ENCODE results near the gene NFIB. TPM values are rescaled to one million over a fixed set of nuclear protein-coding genes. Genes with fewer than 3 reads are reported as not detected.

The NFIB gene
- total RNA-seq, 1 donor from 2014 or later: 9.4 TPM

GRCh38 chr9:14323083-14323971 is 9.4 kb upstream of the NFIB start:
- H3K4me1 Mint-ChIP-seq (ENCODE audit: low read depth, unreplicated experiment): peaks cover 33% of the 10 kb centered on the region
- Histone ChIP-seq H3K9ac (ENCODE audit: low read length) (peak overlapping the region; percentile 85), H3K4me3 (ENCODE audit: insufficient read depth, low read depth, low read length) (peak overlapping the region; percentile 72), H3K36me3 (ENCODE audit: insufficient read depth, low read length) (no peaks in the 10 kb centered on the region), H3K9me3 (ENCODE audit: insufficient read depth, low read depth, low read length) (no peaks in the 10 kb centered on the region), H3K79me2 (ENCODE audit: insufficient read depth, low read length) (peaks cover 3% of the 10 kb centered on the region), H2AFZ (ENCODE audit: low read depth, low read length) (peak overlapping the region; percentile 57), H4K20me1 (ENCODE audit: insufficient read depth, low read length) (no peaks in the 10 kb centered on the region), H3K4me2 (ENCODE audit: low read length) (peak overlapping the region; percentile 89), H3K4me1 (ENCODE audit: insufficient read depth, low read length) (peaks cover 20% of the 10 kb centered on the region), H3K27me3 (ENCODE audit: insufficient read depth, low read length) (no peaks in the 10 kb centered on the region), H3K27ac (ENCODE audit: low read depth, low read length) (peak overlapping the region; percentile 76)
- H3K9me3 Mint-ChIP-seq (ENCODE audit: unreplicated experiment): no peaks in the 10 kb centered on the region
- H3K36me3 Mint-ChIP-seq (ENCODE audit: low read depth, unreplicated experiment): no peaks in the 10 kb centered on the region
- no peak for DNase-seq (ENCODE audit: low read depth)
- peaks cover 2% of the 10 kb centered on the region for H3K27me3 Mint-ChIP-seq (ENCODE audit: low read depth, unreplicated experiment)
- TF ChIP-seq EZH2 (IDR thresholded peaks at IDR 0.05; ENCODE audit: insufficient read depth, low read length) (no peak), CTCF (IDR thresholded peaks at IDR 0.05; ENCODE audit: insufficient read depth, low read depth, low read length) (no peak)
- FAIRE-seq: no peak
- peak overlapping the region; percentile 87 for H3K4me3 Mint-ChIP-seq (ENCODE audit: unreplicated experiment)
- H3K27ac Mint-ChIP-seq (ENCODE audit: unreplicated experiment): peak overlapping the region; percentile 89

- H3K27ac Mint-ChIP-seq (ENCODE audit: unreplicated experiment): peak overlapping the region; percentile 89
- Histone ChIP-seq H4K20me1 (ENCODE audit: insufficient read depth, low read length) (no peaks in the 10 kb centered on the region), H2AFZ (ENCODE audit: low read depth, low read length) (peak overlapping the region; percentile 74), H3K27me3 (ENCODE audit: insufficient read depth, low read length) (no peaks in the 10 kb centered on the region), H3K4me1 (ENCODE audit: insufficient read depth, low read length) (peaks cover 20% of the 10 kb centered on the region), H3K79me2 (ENCODE audit: insufficient read depth, low read length) (peaks cover 12% of the 10 kb centered on the region), H3K4me2 (ENCODE audit: low read length) (peak overlapping the region; percentile 89), H3K36me3 (ENCODE audit: insufficient read depth, low read length) (no peaks in the 10 kb centered on the region), H3K4me3 (ENCODE audit: insufficient read depth, low read depth, low read length) (peak overlapping the region; percentile 72), H3K9ac (ENCODE audit: low read length) (peak overlapping the region; percentile 85), H3K27ac (ENCODE audit: low read depth, low read length) (peak overlapping the region; percentile 76), H3K9me3 (ENCODE audit: insufficient read depth, low read depth, low read length) (no peaks in the 10 kb centered on the region)
- DNase-seq (ENCODE audit: low read depth) (peak; percentile 82), FAIRE-seq (no peak)
- peak overlapping the region; percentile 92 for H3K4me3 Mint-ChIP-seq (ENCODE audit: unreplicated experiment)
- H3K36me3 Mint-ChIP-seq (ENCODE audit: low read depth, unreplicated experiment): no peaks in the 10 kb centered on the region
- H3K9me3 Mint-ChIP-seq (ENCODE audit: unreplicated experiment): no peaks in the 10 kb centered on the region
- H3K4me1 Mint-ChIP-seq (ENCODE audit: low read depth, unreplicated experiment): peaks cover 38% of the 10 kb centered on the region
- TF ChIP-seq CTCF (IDR thresholded peaks at IDR 0.05; ENCODE audit: insufficient read depth, low read depth, low read length) (no peak), EZH2 (IDR thresholded peaks at IDR 0.05; ENCODE audit: insufficient read depth, low read length) (no peak)
- peaks cover 2% of the 10 kb centered on the region for H3K27me3 Mint-ChIP-seq (ENCODE audit: low read depth, unreplicated experiment)
Observed at GRCh38 chr9:14322211-14323082, 8.5 kb upstream of the NFIB start.
